H1 (cell line): ENCODE measurements around the gene EPB41L4A. TPM values are rescaled to one million over a fixed set of nuclear protein-coding genes. Genes with fewer than 3 reads are reported as not detected.

ENCODE experiments used
- CTCF ChIA-PET: fragments of 300-600 bp; sonication (Branson Sonifier 250); formaldehyde crosslinking; loops from one replicate; lab custom pipeline; 2021; ENCODE audit not compliant: partially characterized antibody; lab: Charles Lee
- POLR2A ChIA-PET: fragments of 300-600 bp; sonication (Branson Sonifier 250); formaldehyde crosslinking; loops from one replicate; lab custom pipeline; 2021; ENCODE audit warnings: inconsistent platforms; ENCODE audit not compliant: partially characterized antibody; lab: Charles Lee
- DNase-seq, 2 experiments: peaks; one replicate each; pipeline versions ENCODE4 v3.0.0 to v3.0.0-alpha.2; 2010 to 2022; ENCODE audit warnings: low spot score in 2 of 2, low read depth in 1 of 2, mixed read lengths in 1 of 2
- FAIRE-seq: peaks from 2 replicates; lab custom pipeline; 2011; peaks lifted over from hg19 to GRCh38; lab: Jason Lieb, UNC
- H2AFZ ChIP-seq: 2 replicates; pipeline ENCODE4 v1.8.1; 2012; ENCODE audit warnings: low read length, inconsistent platforms
- H2AK5ac ChIP-seq: 2 replicates; pipeline ENCODE4 v1.6.1; 2013; ENCODE audit warnings: low read depth, low read length
- H2BK120ac ChIP-seq: replicated peaks from 2 replicates; pipeline ENCODE3; 2013; ENCODE audit warnings: low read depth, low read length, inconsistent platforms
- H2BK12ac ChIP-seq: 2 replicates; pipeline ENCODE4 v1.6.1; 2013; ENCODE audit warnings: low read depth, low read length
- H2BK15ac ChIP-seq: 2 replicates; pipeline ENCODE4 v1.6.1; 2013; ENCODE audit warnings: low read length
- H2BK20ac ChIP-seq: 2 replicates; pipeline ENCODE4 v1.6.1; 2013; ENCODE audit warnings: low read length
- H2BK5ac ChIP-seq: 2 replicates; pipeline ENCODE4 v1.6.1; 2013; ENCODE audit warnings: low read depth, low read length
- H3K14ac ChIP-seq: 2 replicates; pipeline ENCODE4 v1.6.1; 2013; ENCODE audit warnings: inconsistent platforms; ENCODE audit not compliant: insufficient read length
- H3K18ac ChIP-seq: 2 replicates; pipeline ENCODE4 v1.6.1; 2013; ENCODE audit warnings: low read length; ENCODE audit errors: extremely low read depth
- H3K23ac ChIP-seq: 2 replicates; pipeline ENCODE4 v1.6.1; 2013; ENCODE audit warnings: inconsistent platforms; ENCODE audit not compliant: insufficient read length
- H3K23me2 ChIP-seq: 2 replicates; pipeline ENCODE4 v1.6.1; 2013; ENCODE audit warnings: low read depth, low read length
- H3K27ac ChIP-seq: 2 replicates; pipeline ENCODE4 v1.6.1; 2011; ENCODE audit warnings: low read depth, low read length, inconsistent platforms
- H3K27me3 ChIP-seq, 4 experiments: replicated peaks in 1 of 4; 1 replicate in 1 of 4; 2 replicates in 3 of 4; pipeline versions ENCODE4 v1.6.1 to v1.8.1; 2011 to 2013; ENCODE audit warnings: low read length in 3 of 4, mild to moderate bottlenecking in 3 of 4, inconsistent platforms in 2 of 4, mixed read lengths in 2 of 4, moderate library complexity in 1 of 4; ENCODE audit not compliant: control insufficient read depth in 3 of 4, insufficient read depth in 3 of 4; ENCODE audit errors: extremely low read depth in 1 of 4
- H3K36me3 ChIP-seq, 4 experiments: 2 replicates each; pipeline versions ENCODE4 v1.6.1 to v1.8.1; 2011 to 2013; ENCODE audit warnings: mild to moderate bottlenecking in 4 of 4, low read length in 3 of 4, moderate library complexity in 2 of 4, control low read depth in 1 of 4, inconsistent platforms in 1 of 4; ENCODE audit not compliant: insufficient read depth in 4 of 4, control insufficient read depth in 2 of 4
- H3K4ac ChIP-seq: replicated peaks from 2 replicates; pipeline ENCODE3; 2013; ENCODE audit warnings: low read length, low read depth, mixed read lengths, inconsistent platforms; ENCODE audit not compliant: insufficient read length
- H3K4me1 ChIP-seq, 4 experiments: replicated peaks in 1 of 4; 1 replicate in 1 of 4; 2 replicates in 3 of 4; pipeline versions ENCODE4 v1.6.1 to v1.8.1; 2011 to 2013; ENCODE audit warnings: low read length in 3 of 4, inconsistent platforms in 2 of 4, mixed read lengths in 1 of 4; ENCODE audit not compliant: insufficient read depth in 4 of 4, control insufficient read depth in 3 of 4
- H3K4me2 ChIP-seq, 2 experiments: 2 replicates each; pipeline versions ENCODE4 v1.6.1 to v1.8.1; 2011 to 2013; ENCODE audit warnings: low read depth in 2 of 2, low read length in 2 of 2, control low read depth in 1 of 2, inconsistent platforms in 1 of 2, mild to moderate bottlenecking in 1 of 2; ENCODE audit not compliant: insufficient read depth in 1 of 2
- H3K4me3 ChIP-seq, 4 experiments: fragments of 200-600, 300-600 bp in 1 of 4; sonication (generic), shearing (Covaris generic), sonication (Bioruptor Twin) in 1 of 4; 2 replicates each; pipeline versions ENCODE4 v1.5.1 to v1.8.1; 2011 to 2016; ENCODE audit warnings: low read length in 4 of 4, low read depth in 3 of 4, control low read depth in 2 of 4, inconsistent platforms in 2 of 4, mild to moderate bottlenecking in 2 of 4, mixed read lengths in 1 of 4, moderate library complexity in 1 of 4; ENCODE audit not compliant: insufficient read depth in 2 of 4; ENCODE audit errors: extremely low read depth in 1 of 4
- H3K56ac ChIP-seq: replicated peaks from 2 replicates; pipeline ENCODE3; 2013; ENCODE audit warnings: low read depth, mild to moderate bottlenecking, mixed read lengths, low read length, inconsistent platforms; ENCODE audit not compliant: insufficient read length
- H3K79me1 ChIP-seq: 2 replicates; pipeline ENCODE4 v1.6.1; 2013; ENCODE audit warnings: low read depth, low read length, control low read depth
- H3K79me2 ChIP-seq, 2 experiments: 2 replicates each; pipeline versions ENCODE4 v1.6.1 to v1.8.1; 2012 to 2013; ENCODE audit warnings: low read length in 2 of 2, mild to moderate bottlenecking in 2 of 2, inconsistent platforms in 1 of 2; ENCODE audit not compliant: insufficient read depth in 2 of 2, control insufficient read depth in 1 of 2
- H3K9ac ChIP-seq, 4 experiments: replicated peaks in 1 of 4; 1 replicate in 1 of 4; 2 replicates in 3 of 4; pipeline versions ENCODE4 v1.6.1 to v1.8.1; 2011 to 2013; ENCODE audit warnings: low read depth in 3 of 4, low read length in 3 of 4, control low read depth in 2 of 4, mild to moderate bottlenecking in 2 of 4, moderate library complexity in 2 of 4, inconsistent platforms in 1 of 4; ENCODE audit errors: extremely low read depth in 1 of 4
- H3K9me3 ChIP-seq, 2 experiments: 2 replicates each; pipeline versions ENCODE4 v1.6.1 to v1.8.1; 2012 to 2013; ENCODE audit warnings: mild to moderate bottlenecking in 2 of 2, moderate library complexity in 2 of 2, control low read depth in 1 of 2, inconsistent platforms in 1 of 2, low read depth in 1 of 2, low read length in 1 of 2, mixed read lengths in 1 of 2; ENCODE audit not compliant: insufficient read depth in 2 of 2
- H4K20me1 ChIP-seq, 2 experiments: replicated peaks in 1 of 2; 2 replicates each; pipeline versions ENCODE3 to v1.8.1; 2011 to 2013; ENCODE audit warnings: inconsistent platforms in 2 of 2, low read length in 2 of 2, mild to moderate bottlenecking in 1 of 2; ENCODE audit not compliant: insufficient read depth in 2 of 2, control insufficient read depth in 1 of 2
- H4K5ac ChIP-seq: 2 replicates; pipeline ENCODE4 v1.6.1; 2013; ENCODE audit warnings: low read length, low read depth, mixed read lengths, inconsistent platforms; ENCODE audit not compliant: insufficient read length
- H4K8ac ChIP-seq: 2 replicates; pipeline ENCODE4 v1.8.0; 2013; ENCODE audit warnings: mild to moderate bottlenecking, moderate library complexity, low read length, inconsistent platforms; ENCODE audit not compliant: insufficient read depth; ENCODE audit errors: extremely low read depth
- H4K91ac ChIP-seq: replicated peaks from 2 replicates; pipeline ENCODE3; 2013; ENCODE audit warnings: low read length, mixed read lengths, inconsistent platforms; ENCODE audit not compliant: insufficient read length
- BRCA1 ChIP-seq: IDR thresholded peaks from 2 replicates; pipeline ENCODE4 v1.6.1; 2012; ENCODE audit warnings: low read depth, low read length, improper control_type of control experiment
- NANOG ChIP-seq: IDR thresholded peaks from 2 replicates; pipeline ENCODE4 v1.6.1; 2011; ENCODE audit warnings: low read length, low read depth, mild to moderate bottlenecking, inconsistent platforms; ENCODE audit not compliant: insufficient read depth, poor library complexity, severe bottlenecking
- SIX5 ChIP-seq: IDR thresholded peaks from 2 replicates; pipeline ENCODE4 v1.6.1; 2011; ENCODE audit warnings: mild to moderate bottlenecking, low read depth, low read length
- SP2 ChIP-seq: IDR thresholded peaks from 2 replicates; pipeline ENCODE4 v1.6.1; 2012; ENCODE audit warnings: mild to moderate bottlenecking, low read length, inconsistent platforms
- WGBS, 2 experiments: shearing (Covaris generic) in 1 of 2; methylation state at CpG; one replicate each; pipeline versions ENCODE4 v1.1.6 to v1.1.7; 2013 to 2015; ENCODE audit warnings: low lambda C conversion rate in 2 of 2, mixed read lengths in 2 of 2, inconsistent platforms in 1 of 2, low coverage in 1 of 2, missing lambda C conversion rate in 1 of 2; ENCODE audit not compliant: insufficient replicate concordance in 2 of 2, insufficient coverage in 1 of 2, insufficient read length in 1 of 2; ENCODE audit errors: extremely low coverage in 1 of 2, missing lambda C conversion rate in 1 of 2; 5-methylcytosine and 5-hydroxymethylcytosine counted together
- polyA plus RNA-seq, 7 experiments: library from polyadenylated mRNA; depleted of rRNA in 3 of 7; stranded (reverse) in 5 of 7; unstranded in 2 of 7; fragments of >200 nt in 5 of 7; fragments of 200-250 nt in 2 of 7; gene quantifications; 1 replicate in 5 of 7; 2 replicates in 1 of 7; 4 replicates in 1 of 7; pipeline versions ENCODE4 v1.2.1 to v1.2.3, GENCODE V29; 2011 to 2013; ENCODE audit warnings: missing spikeins in 2 of 7, mixed read lengths in 2 of 7
- total RNA-seq: library from RNA; stranded (reverse); fragmentation: NEBNext Ultra II Directional; extraction: Animal tissue kit (Norgen Biotek cat#: 25700); gene quantifications from 2 replicates; pipeline ENCODE4 v1.2.1, GENCODE V29; 2021

The EPB41L4A gene
- total and polyA plus RNA-seq, 2 of the 8 experiments (the other 6 are each of a cell fraction or from before 2014, with no cell fraction given): 1.6 to 4.6 TPM

GRCh38 chr5:112373885-112374284 lies 45.2 kb downstream of the EPB41L4A start:
- Histone ChIP-seq H4K5ac (no peak overlapping the region), H3K4me1 (no peaks in the 10 kb centered on the region), H2BK15ac (no peak overlapping the region), H3K79me2 (no peaks in the 10 kb centered on the region), H3K9me3 (no peaks in the 10 kb centered on the region), H3K23me2 (no peaks in the 10 kb centered on the region), H3K4me2 (no peak overlapping the region), H3K14ac (no peak overlapping the region), H3K4me3 (no peak overlapping the region), H3K27me3 (no peaks in the 10 kb centered on the region), H3K79me1 (no peaks in the 10 kb centered on the region), H2BK12ac (no peak overlapping the region), H2AK5ac (no peak overlapping the region), H2AFZ (no peak overlapping the region), H3K23ac (no peak overlapping the region), H3K4ac (no peak overlapping the region), H4K91ac (no peak overlapping the region), H2BK120ac (no peak overlapping the region), H3K36me3 (no peaks in the 10 kb centered on the region), H2BK5ac (no peak overlapping the region), H3K27ac (no peak overlapping the region), H3K18ac (no peak overlapping the region), H4K8ac (no peak overlapping the region), H2BK20ac (no peak overlapping the region), H3K56ac (no peak overlapping the region), H3K9ac (no peak overlapping the region), H4K20me1 (peaks cover 0 to 1% of the 10 kb centered on the region in 2 experiments)
- ChIA-PET CTCF (interaction anchor here (1.1 to 3.5 kb wide), 8 partner anchors 9 to 163 kb away, joined by 3 to 14 read pairs (median 5); no protein-coding TSS in a partner anchor), POLR2A (no interaction called here)
- TF ChIP-seq SIX5 (no peak), NANOG (no peak), SP2 (no peak), BRCA1 (no peak)
- no peak for DNase-seq
- 88% methylated on average over 2 of the region's 2 CpGs; no CpG with 5 or more reads in 1 of the 2 experiments for WGBS, 2 experiments
- FAIRE-seq: no peak
